Fibroblast of mammary gland (primary cell): ENCODE data around the gene ERICH2.

Experiments
- DNase-seq: peaks from one replicate; pipeline ENCODE4 v3.0.0-alpha.2; 2010; ENCODE audit warnings: low read depth
- H3K4me3 ChIP-seq: 2 replicates; pipeline ENCODE4 v1.5.1; 2011; ENCODE audit warnings: low read depth, mild to moderate bottlenecking, low read length, moderate library complexity; ENCODE audit not compliant: control insufficient read depth
- CTCF ChIP-seq: conservative IDR thresholded peaks from 2 replicates; pipeline ENCODE4 v1.5.1; 2011; ENCODE audit warnings: low read depth, low read length, inconsistent platforms; ENCODE audit not compliant: control insufficient read depth, insufficient read depth

The ERICH2 gene

DNA sequence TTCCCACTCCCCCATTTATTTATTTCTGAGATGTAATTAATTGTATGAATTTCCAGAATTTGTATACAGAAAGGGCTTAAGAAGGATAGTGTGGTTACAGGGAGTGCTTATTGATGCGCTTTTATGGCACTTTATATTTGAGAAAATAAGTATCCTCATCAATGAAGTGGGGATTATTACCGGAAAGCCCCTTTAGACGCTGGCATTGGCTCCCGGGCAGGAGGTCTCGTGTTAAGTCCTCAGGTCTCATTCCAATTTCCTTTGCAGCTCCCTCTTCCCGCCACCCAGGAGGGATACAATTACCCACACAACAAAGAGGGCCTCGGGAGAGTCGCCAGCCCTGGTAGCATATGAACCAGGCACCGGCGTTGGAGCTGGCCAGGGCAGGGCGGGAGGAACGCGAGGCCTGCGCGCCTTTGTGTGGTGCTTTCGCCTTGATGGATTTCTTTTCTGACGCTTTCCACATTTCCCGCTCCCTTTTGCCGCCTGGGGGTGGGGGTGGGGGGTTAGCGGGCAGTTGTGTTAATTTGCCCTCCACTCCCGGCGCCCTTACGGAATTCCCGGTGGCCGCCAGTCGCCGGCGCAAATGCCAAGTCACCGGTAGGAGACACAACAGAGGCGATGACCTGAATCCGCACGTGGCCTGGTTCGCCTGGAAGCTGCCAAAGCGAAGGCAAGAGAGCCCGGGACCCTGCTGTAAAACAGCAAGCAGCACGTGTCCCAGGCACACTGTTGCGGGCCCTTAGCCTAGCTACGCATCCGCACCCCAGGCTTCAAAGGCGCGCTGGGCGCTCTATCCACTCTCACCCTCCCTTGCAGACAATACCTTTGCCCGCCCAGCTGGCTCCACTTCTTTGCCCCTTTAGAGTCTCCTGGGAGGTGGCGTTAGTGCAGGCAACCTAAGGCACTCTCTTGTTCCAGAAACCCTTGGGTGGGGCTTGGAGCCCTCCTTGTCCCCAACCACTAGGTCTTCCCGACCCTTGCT, 49.8 kb downstream of the ERICH2 start:
- no peak for TF ChIP-seq CTCF
- no peak for DNase-seq
- H3K4me3 ChIP-seq: no peak overlapping the region

DNA sequence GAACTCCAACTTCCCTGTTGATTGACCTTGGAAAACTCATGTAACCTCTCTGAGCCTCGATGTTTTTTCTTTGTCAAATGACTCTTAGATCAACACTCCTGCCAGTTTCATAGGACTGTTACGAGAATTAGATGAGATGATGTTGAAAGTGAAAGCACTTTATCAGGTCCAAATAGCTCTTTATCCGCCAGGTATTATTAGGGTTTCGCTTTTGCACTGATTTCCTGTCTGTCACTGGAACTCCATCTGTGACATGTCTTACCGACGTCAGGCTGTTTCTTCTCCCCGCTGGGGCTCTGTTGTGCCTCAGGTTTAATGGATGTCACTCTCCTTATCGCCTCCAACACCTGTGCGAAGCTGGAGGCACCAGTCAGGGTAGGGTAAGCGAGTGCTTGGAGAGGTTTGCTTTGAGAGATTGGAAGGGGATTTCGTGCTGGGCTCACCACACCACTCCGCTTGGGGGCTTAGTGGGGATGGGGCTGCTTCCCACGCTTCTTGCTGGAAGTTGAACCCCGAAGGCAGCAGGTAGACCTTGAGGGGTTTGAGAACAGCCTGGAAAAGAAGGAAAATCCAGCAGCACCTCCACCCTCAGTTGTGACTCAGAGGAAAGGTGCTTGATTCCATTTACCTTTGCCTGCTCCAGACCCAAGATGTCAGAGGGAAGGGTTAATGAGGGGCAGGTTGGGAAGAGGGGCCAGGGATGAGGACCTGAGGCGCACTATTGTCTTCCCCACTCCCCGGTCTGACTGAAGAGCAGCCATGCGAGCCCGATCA, 50.8 kb downstream of the ERICH2 start:
- H3K4me3 ChIP-seq: no peak overlapping the region
- no peak for TF ChIP-seq CTCF
- no peak for DNase-seq

GRCh38 chr2:170821531-170822289, 51.5 kb downstream of the ERICH2 start:
- no peak for DNase-seq

DNA sequence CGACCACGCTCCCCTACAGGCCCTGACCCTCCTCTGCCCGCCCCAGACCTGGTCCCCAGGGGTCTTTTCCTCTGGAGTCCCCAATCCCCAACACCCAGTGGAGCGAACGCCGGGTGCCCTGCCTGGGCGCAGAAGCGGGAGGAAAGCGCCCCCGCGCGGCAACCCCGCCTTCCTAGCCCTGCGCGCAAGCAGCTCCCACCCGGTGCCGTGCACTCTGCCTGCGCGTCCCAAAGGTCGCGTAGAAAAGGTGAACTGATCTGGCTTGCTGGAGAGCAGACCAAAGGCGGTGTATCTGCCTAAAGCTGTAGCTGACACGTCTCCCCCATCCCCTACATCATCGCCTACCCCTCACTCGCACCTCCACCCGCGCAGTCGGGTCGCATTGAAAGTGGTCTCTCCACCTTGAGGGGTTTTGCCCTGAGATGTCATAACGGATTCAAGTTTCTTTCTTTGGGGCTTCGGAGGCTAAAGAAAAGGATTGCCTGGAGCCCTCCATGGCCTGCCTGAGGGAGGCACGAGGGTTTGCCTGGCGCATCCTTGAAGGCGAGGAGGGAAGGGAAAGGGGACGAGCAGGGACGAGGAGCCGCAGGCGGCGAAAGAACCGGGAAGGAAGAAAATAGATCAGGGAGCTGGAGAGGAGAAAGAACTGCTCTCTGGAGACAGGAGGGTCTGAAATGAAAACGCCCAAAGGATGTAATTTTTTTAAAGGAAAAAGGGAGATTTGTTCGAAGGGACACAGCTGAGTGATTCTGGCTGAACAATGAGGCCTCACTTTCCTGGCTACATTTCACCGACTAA, 52.3 kb downstream of the ERICH2 start:
- DNase-seq: no peak
- TF ChIP-seq CTCF: no peak
- no peak overlapping the region for H3K4me3 ChIP-seq

More at GRCh38 chr2:170821531-170822289, 51.5 kb downstream of the ERICH2 start:
- no peak for TF ChIP-seq CTCF
- H3K4me3 ChIP-seq: no peak overlapping the region

- DNase-seq: no peak
- no peak for TF ChIP-seq CTCF
- no peak overlapping the region for H3K4me3 ChIP-seq
Observed at GRCh38 chr2:170823088-170823897, 53.1 kb downstream of the ERICH2 start.

DNA sequence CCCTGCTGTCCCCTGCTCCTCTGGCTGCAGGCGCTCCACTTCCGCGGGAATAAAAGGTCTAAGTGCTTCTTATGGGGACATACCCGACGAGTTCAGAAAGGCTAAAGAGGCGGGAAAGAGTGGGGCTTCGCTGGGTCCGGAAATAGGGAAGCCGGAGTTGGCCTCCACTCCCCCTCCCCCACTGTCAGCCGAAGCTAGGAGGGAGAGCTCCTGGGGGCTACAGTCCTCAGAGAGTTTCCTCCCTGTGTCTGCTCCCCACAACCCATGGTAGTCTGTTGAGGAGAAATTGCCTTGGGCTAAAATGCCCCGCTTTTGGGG, 53.7 kb downstream of the ERICH2 start:
- DNase-seq: no peak
- no peak overlapping the region for H3K4me3 ChIP-seq
- TF ChIP-seq CTCF: no peak
